Activated naive CD8-positive, alpha-beta T cell treated with anti-CD3 and anti-CD28 coated beads for 36 hours (primary cell): ENCODE measurements around the gene LDLRAD4. TPM values are rescaled to one million over a fixed set of nuclear protein-coding genes. Genes with fewer than 3 reads are reported as not detected.

ENCODE experiments used
- DNase-seq: peaks from one replicate; pipeline ENCODE4 v3.0.0; 2021
- H3K27ac Mint-ChIP-seq: one replicate; pipeline ENCODE4 v1.8.0; 2022; ENCODE audit warnings: mild to moderate bottlenecking, moderate library complexity, mixed read lengths
- H3K27me3 Mint-ChIP-seq: one replicate; pipeline ENCODE4 v1.8.0; 2022; ENCODE audit warnings: mild to moderate bottlenecking, mixed read lengths
- H3K36me3 Mint-ChIP-seq: one replicate; pipeline ENCODE4 v1.8.0; 2021; ENCODE audit warnings: mild to moderate bottlenecking, mixed read lengths
- H3K4me1 Mint-ChIP-seq: one replicate; pipeline ENCODE4 v1.8.0; 2021; ENCODE audit warnings: mixed read lengths
- H3K4me3 Mint-ChIP-seq: one replicate; pipeline ENCODE4 v1.8.0; 2022; ENCODE audit warnings: mild to moderate bottlenecking, moderate library complexity, mixed read lengths
- H3K9me3 Mint-ChIP-seq: one replicate; pipeline ENCODE4 v1.8.0; 2022; ENCODE audit warnings: mixed read lengths
- total RNA-seq, 2 experiments: library from RNA; stranded (reverse); gene quantifications; one replicate each; pipeline ENCODE4 v1.2.3, GENCODE V29; 2021

LDLRAD4 gene
- total RNA-seq, 2 experiments from 2014 or later, result 27.4 to 27.5 TPM

GRCh38 chr18:13548966-13549879 is 330.7 kb downstream of the LDLRAD4 start:
- Mint-ChIP-seq H3K9me3 (peaks cover 5% of the 10 kb centered on the region), H3K4me1 (peaks cover 16% of the 10 kb centered on the region), H3K27ac (no peak overlapping the region), H3K4me3 (no peak overlapping the region), H3K27me3 (no peaks in the 10 kb centered on the region), H3K36me3 (peaks cover 51% of the 10 kb centered on the region)
- no peak for DNase-seq

- Mint-ChIP-seq H3K9me3 (peaks cover 5% of the 10 kb centered on the region), H3K27me3 (no peaks in the 10 kb centered on the region)
Measured at GRCh38 chr18:13549880-13550232, 331.3 kb downstream of the LDLRAD4 start.

GRCh38 chr18:13550418-13551304 is 332.1 kb downstream of the LDLRAD4 start:
- peaks cover 5% of the 10 kb centered on the region for H3K9me3 Mint-ChIP-seq
- H3K4me3 Mint-ChIP-seq, result no peak overlapping the region
- no peaks in the 10 kb centered on the region for H3K27me3 Mint-ChIP-seq
- H3K27ac Mint-ChIP-seq, result no peak overlapping the region
- no peak for DNase-seq
- H3K4me1 Mint-ChIP-seq, result peaks cover 20% of the 10 kb centered on the region
- peaks cover 40% of the 10 kb centered on the region for H3K36me3 Mint-ChIP-seq

More at GRCh38 chr18:13549880-13550232, 331.3 kb downstream of the LDLRAD4 start:
- Mint-ChIP-seq H3K4me1 (peaks cover 17% of the 10 kb centered on the region), H3K36me3 (peaks cover 48% of the 10 kb centered on the region), H3K4me3 (no peak overlapping the region), H3K27ac (no peak overlapping the region)
- DNase-seq, result no peak

- no peak for DNase-seq
- Mint-ChIP-seq H3K36me3 (peaks cover 34% of the 10 kb centered on the region), H3K27me3 (no peaks in the 10 kb centered on the region), H3K4me3 (no peak overlapping the region), H3K4me1 (peaks cover 22% of the 10 kb centered on the region), H3K9me3 (peaks cover 5% of the 10 kb centered on the region), H3K27ac (no peak overlapping the region)
Measured at GRCh38 chr18:13551305-13551603, 332.7 kb downstream of the LDLRAD4 start.

GRCh38 chr18:13551841-13552733 is 333.5 kb downstream of the LDLRAD4 start:
- no peak for DNase-seq
- Mint-ChIP-seq H3K9me3 (peaks cover 5% of the 10 kb centered on the region), H3K36me3 (peaks cover 26% of the 10 kb centered on the region)

GRCh38 chr18:13553449-13553848 is 334.9 kb downstream of the LDLRAD4 start:
- peaks cover 16% of the 10 kb centered on the region for H3K36me3 Mint-ChIP-seq
- H3K27me3 Mint-ChIP-seq, result no peaks in the 10 kb centered on the region
- no peak overlapping the region for H3K27ac Mint-ChIP-seq
- H3K9me3 Mint-ChIP-seq, result no peaks in the 10 kb centered on the region
- peaks cover 27% of the 10 kb centered on the region for H3K4me1 Mint-ChIP-seq
- no peak overlapping the region for H3K4me3 Mint-ChIP-seq
- no peak for DNase-seq

More at GRCh38 chr18:13551841-13552733, 333.5 kb downstream of the LDLRAD4 start:
- H3K4me3 Mint-ChIP-seq, result no peak overlapping the region
- H3K27ac Mint-ChIP-seq, result no peak overlapping the region
- peaks cover 22% of the 10 kb centered on the region for H3K4me1 Mint-ChIP-seq
- no peaks in the 10 kb centered on the region for H3K27me3 Mint-ChIP-seq

- H3K36me3 Mint-ChIP-seq, result peaks cover 9% of the 10 kb centered on the region
- H3K9me3 Mint-ChIP-seq, result no peaks in the 10 kb centered on the region
- no peak for DNase-seq
- no peak overlapping the region for H3K4me3 Mint-ChIP-seq
- peaks cover 24% of the 10 kb centered on the region for H3K4me1 Mint-ChIP-seq
- no peaks in the 10 kb centered on the region for H3K27me3 Mint-ChIP-seq
- H3K27ac Mint-ChIP-seq, result no peak overlapping the region
Measured at GRCh38 chr18:13555192-13555591, 336.6 kb downstream of the LDLRAD4 start.

GRCh38 chr18:13555865-13556264 is 337.3 kb downstream of the LDLRAD4 start:
- DNase-seq, result no peak
- no peak overlapping the region for H3K4me3 Mint-ChIP-seq
- H3K36me3 Mint-ChIP-seq, result peaks cover 6% of the 10 kb centered on the region
- peaks cover 27% of the 10 kb centered on the region for H3K4me1 Mint-ChIP-seq
- H3K9me3 Mint-ChIP-seq, result no peaks in the 10 kb centered on the region
- H3K27ac Mint-ChIP-seq, result no peak overlapping the region
- H3K27me3 Mint-ChIP-seq, result no peaks in the 10 kb centered on the region

GRCh38 chr18:13556502-13556901 is 337.9 kb downstream of the LDLRAD4 start:
- Mint-ChIP-seq H3K27ac (no peak overlapping the region), H3K36me3 (peaks cover 2% of the 10 kb centered on the region), H3K4me3 (no peak overlapping the region), H3K9me3 (no peaks in the 10 kb centered on the region), H3K4me1 (peaks cover 32% of the 10 kb centered on the region), H3K27me3 (no peaks in the 10 kb centered on the region)
- no peak for DNase-seq

- peak overlapping the region; percentile 74 for H3K27ac Mint-ChIP-seq
- no peak overlapping the region for H3K4me3 Mint-ChIP-seq
Measured at GRCh38 chr18:13558124-13558523, 339.6 kb downstream of the LDLRAD4 start.

GRCh38 chr18:13558790-13559189 is 340.2 kb downstream of the LDLRAD4 start:
- Mint-ChIP-seq H3K27me3 (no peaks in the 10 kb centered on the region), H3K4me1 (peaks cover 49% of the 10 kb centered on the region)

More at GRCh38 chr18:13558124-13558523, 339.6 kb downstream of the LDLRAD4 start:
- Mint-ChIP-seq H3K9me3 (no peaks in the 10 kb centered on the region), H3K27me3 (no peaks in the 10 kb centered on the region), H3K4me1 (peaks cover 45% of the 10 kb centered on the region), H3K36me3 (peaks cover 3% of the 10 kb centered on the region)
- peak; percentile 38 for DNase-seq

GRCh38 chr18:13559754-13560153 is 341.2 kb downstream of the LDLRAD4 start:
- H3K4me1 Mint-ChIP-seq, result peaks cover 54% of the 10 kb centered on the region
- H3K9me3 Mint-ChIP-seq, result no peaks in the 10 kb centered on the region
- no peak overlapping the region for H3K4me3 Mint-ChIP-seq
- no peaks in the 10 kb centered on the region for H3K27me3 Mint-ChIP-seq
- H3K36me3 Mint-ChIP-seq, result peaks cover 7% of the 10 kb centered on the region
- DNase-seq, result no peak
- H3K27ac Mint-ChIP-seq, result no peak overlapping the region

More at GRCh38 chr18:13558790-13559189, 340.2 kb downstream of the LDLRAD4 start:
- no peak overlapping the region for H3K27ac Mint-ChIP-seq
- no peaks in the 10 kb centered on the region for H3K9me3 Mint-ChIP-seq
- H3K4me3 Mint-ChIP-seq, result no peak overlapping the region
- DNase-seq, result no peak
- peaks cover 5% of the 10 kb centered on the region for H3K36me3 Mint-ChIP-seq

GRCh38 chr18:13560306-13560705 is 341.7 kb downstream of the LDLRAD4 start:
- Mint-ChIP-seq H3K36me3 (peaks cover 10% of the 10 kb centered on the region), H3K27ac (no peak overlapping the region), H3K4me3 (no peak overlapping the region), H3K4me1 (peaks cover 52% of the 10 kb centered on the region), H3K27me3 (no peaks in the 10 kb centered on the region), H3K9me3 (no peaks in the 10 kb centered on the region)
- DNase-seq, result no peak

- peak overlapping the region; percentile 96 for H3K27ac Mint-ChIP-seq
- H3K4me1 Mint-ChIP-seq, result peaks cover 66% of the 10 kb centered on the region
- no peaks in the 10 kb centered on the region for H3K9me3 Mint-ChIP-seq
- peak; percentile 88 for DNase-seq
- peak overlapping the region; percentile 66 for H3K4me3 Mint-ChIP-seq
- peaks cover 10% of the 10 kb centered on the region for H3K36me3 Mint-ChIP-seq
- no peaks in the 10 kb centered on the region for H3K27me3 Mint-ChIP-seq
Measured at GRCh38 chr18:13562494-13563029, 344.0 kb downstream of the LDLRAD4 start.
